ENCODE measurements around the gene L3MBTL3. TPM values are rescaled to one million over a fixed set of nuclear protein-coding genes. Genes with fewer than 3 reads are reported as not detected.

L3MBTL3 gene
- total and polyA plus RNA-seq, 2 experiments from 2014 or later: 8.7 to 11.2 TPM

- TF ChIP-seq ZNF462 (CRISPR knock-in tag; IDR thresholded peaks at IDR 0.05) (no peak), POLR2AphosphoS5 (IDR thresholded peaks at IDR 0.05; ENCODE audit: low read depth) (no peak), EZH2 (IDR thresholded peaks at IDR 0.05; ENCODE audit: low read depth, unreplicated experiment) (no peak), NANOG (IDR thresholded peaks at IDR 0.05; ENCODE audit: borderline replicate concordance) (no peak), ZNF114 (CRISPR knock-in tag; IDR thresholded peaks at IDR 0.05) (no peak), EZH2phosphoT487 (IDR thresholded peaks at IDR 0.05; ENCODE audit: unreplicated experiment) (no peak)
These were observed 25.0 kb downstream of the L3MBTL3 start (continued) for GRCh38 chr6:130043344-130043743.

- no peak for TF ChIP-seq CREB1 (CRISPR knock-in tag; IDR thresholded peaks at IDR 0.05; ENCODE audit: low read depth)
- no peak for TF ChIP-seq JUNB (IDR thresholded peaks at IDR 0.05; ENCODE audit: unreplicated experiment)
- no peak for TF ChIP-seq EZH2phosphoT487 (IDR thresholded peaks at IDR 0.05; ENCODE audit: unreplicated experiment)
- Mint-ChIP-seq H3K4me3 (no peak overlapping the region), H3K36me3 (ENCODE audit: low read depth) (no peaks in the 10 kb centered on the region), H3K9me3 (no peaks in the 10 kb centered on the region), H3K4me1 (peaks cover 26% of the 10 kb centered on the region), H3K27ac (no peak overlapping the region), H3K27me3 (ENCODE audit: insufficient read depth, low read depth, poor library complexity) (peaks cover 2% of the 10 kb centered on the region)
- H4K20me1 ChIP-seq (replicated peaks; ENCODE audit: insufficient read depth): no peaks in the 10 kb centered on the region
- 0 out of 2 replicates have a peak, but pooled peaks cover 3% of the 10 kb centered on the region for H3K79me2 ChIP-seq (replicated peaks; ENCODE audit: insufficient read depth)
- no peak for DNase-seq (ENCODE audit: low spot score)
- ATAC-seq: peak; percentile 33; the same call in 2 of the 3 replicates
- H3K36me3 ChIP-seq (ENCODE audit: insufficient read depth): no peaks in the 10 kb centered on the region
- H3K27ac ChIP-seq (ENCODE audit: low read depth): no peak overlapping the region; the same call in 1 of the 2 replicates
- H3K4me1 ChIP-seq (ENCODE audit: insufficient read depth): peaks cover 7% of the 10 kb centered on the region
- H3K4me3 ChIP-seq: no peak overlapping the region
- H2AFZ ChIP-seq: no peak overlapping the region
- H3K27me3 ChIP-seq (ENCODE audit: insufficient read depth): no peaks in the 10 kb centered on the region
- H3K9me2 ChIP-seq (ENCODE audit: insufficient read depth): no peaks in the 10 kb centered on the region
- H3K4me2 ChIP-seq: no peak overlapping the region
- no peaks in the 10 kb centered on the region for H3F3A ChIP-seq (replicated peaks; ENCODE audit: low read depth)
These were observed 27.2 kb downstream of the L3MBTL3 start for GRCh38 chr6:130045622-130046021.

Measured in GM23338 (cell line).